Peyer's patch (tissue), 4 donors: ENCODE data around the gene AUTS2. TPM values are rescaled to one million over a fixed set of nuclear protein-coding genes. Genes with fewer than 3 reads are reported as not detected.

Experiments
- DNase-seq, 3 donors: peaks; one replicate each; pipeline ENCODE4 v3.0.0-alpha.2; 2017 to 2019
- H3K27ac ChIP-seq, 4 donors: fragments of 200-600 bp; sonication (generic); one replicate each; pipeline ENCODE4 v1.5.1; 2016 to 2019
- H3K27me3 ChIP-seq, 2 donors: fragments of 200-600 bp; sonication (generic); one replicate each; pipeline ENCODE4 v1.5.1; 2019
- H3K36me3 ChIP-seq, 3 donors: fragments of 200-600 bp; sonication (generic); one replicate each; pipeline ENCODE4 v1.5.1; 2016 to 2019
- H3K4me1 ChIP-seq, 4 donors: fragments of 200-600 bp; sonication (generic); one replicate each; pipeline ENCODE4 v1.5.1; 2016 to 2019
- H3K4me3 ChIP-seq, 4 donors: fragments of 200-600 bp; sonication (generic); 1 replicate in 3 of 4; 2 replicates in 1 of 4; pipeline ENCODE4 v1.5.1; 2016 to 2019; ENCODE audit warnings: mild to moderate bottlenecking in 1 of 4
- H3K9me3 ChIP-seq, 4 donors: fragments of 200-600 bp; sonication (generic); one replicate each; pipeline ENCODE4 v1.5.1; 2016 to 2019; ENCODE audit warnings: mild to moderate bottlenecking in 1 of 4
- CTCF ChIP-seq, 6 experiments: fragments of 450-650 bp in 4 of 6; fragments of 200-600 bp in 2 of 6; sonication (generic) in 1 of 6; IDR thresholded peaks; one replicate each; pipeline ENCODE4 v1.5.1; 2017 to 2019; ENCODE audit warnings: antibody characterized with exemption in 6 of 6, mild to moderate bottlenecking in 3 of 6, moderate library complexity in 1 of 6
- POLR2A ChIP-seq, 2 donors: fragments of 450-650 bp; IDR thresholded peaks; one replicate each; pipeline ENCODE4 v1.5.1; 2017; ENCODE audit warnings: antibody characterized with exemption in 2 of 2, mild to moderate bottlenecking in 2 of 2, moderate library complexity in 2 of 2
- total RNA-seq, 4 donors: library from RNA; depleted of rRNA; stranded (reverse); fragments of >200 nt; gene quantifications; one replicate each; pipeline ENCODE4 v1.1.0, GENCODE V29; 2016

Gene AUTS2
- total RNA-seq, 4 donors from 2014 or later, result 55.9 to 90.0 (median 72.6) TPM

GRCh38 chr7:70116244-70116643 lies 518.0 kb downstream of the AUTS2 start:
- DNase-seq, result no peak
- Histone ChIP-seq H3K9me3 (no peaks in the 10 kb centered on the region), H3K27ac (no peak overlapping the region), H3K27me3 (no peaks in the 10 kb centered on the region), H3K4me1 (no peaks in the 10 kb centered on the region), H3K36me3 (no peaks in the 10 kb centered on the region), H3K4me3 (no peak overlapping the region)
- no peak for TF ChIP-seq CTCF (IDR thresholded peaks at IDR 0.05)

GRCh38 chr7:70116867-70117266 lies 518.6 kb downstream of the AUTS2 start:
- DNase-seq, result no peak
- no peaks in the 10 kb centered on the region for H3K36me3 ChIP-seq
- H3K4me3 ChIP-seq, result no peak overlapping the region
- TF ChIP-seq CTCF (IDR thresholded peaks at IDR 0.05) (no peak), POLR2A (IDR thresholded peaks at IDR 0.05) (no peak)
- no peaks in the 10 kb centered on the region for H3K4me1 ChIP-seq
- H3K9me3 ChIP-seq, result no peaks in the 10 kb centered on the region
- H3K27me3 ChIP-seq, result no peaks in the 10 kb centered on the region
- no peak overlapping the region for H3K27ac ChIP-seq

- no peak for DNase-seq
- TF ChIP-seq POLR2A (IDR thresholded peaks at IDR 0.05) (no peak), CTCF (IDR thresholded peaks at IDR 0.05) (no peak)
- Histone ChIP-seq H3K36me3 (no peaks in the 10 kb centered on the region), H3K4me1 (no peaks in the 10 kb centered on the region), H3K4me3 (no peak overlapping the region), H3K9me3 (no peaks in the 10 kb centered on the region), H3K27me3 (no peaks in the 10 kb centered on the region), H3K27ac (no peak overlapping the region)
Observed at GRCh38 chr7:70120851-70121250, 522.6 kb downstream of the AUTS2 start.

GRCh38 chr7:70131817-70132216 lies 533.5 kb downstream of the AUTS2 start:
- no peak overlapping the region for H3K4me3 ChIP-seq
- no peaks in the 10 kb centered on the region for H3K36me3 ChIP-seq
- H3K9me3 ChIP-seq, result no peaks in the 10 kb centered on the region
- no peaks in the 10 kb centered on the region for H3K4me1 ChIP-seq
- no peak for TF ChIP-seq CTCF (IDR thresholded peaks at IDR 0.05)
- TF ChIP-seq POLR2A (IDR thresholded peaks at IDR 0.05), result no peak
- no peaks in the 10 kb centered on the region for H3K27me3 ChIP-seq
- H3K27ac ChIP-seq, result no peak overlapping the region
- DNase-seq, result no peak

- no peak for TF ChIP-seq POLR2A (IDR thresholded peaks at IDR 0.05)
- TF ChIP-seq CTCF (IDR thresholded peaks at IDR 0.05), result no peak
- Histone ChIP-seq H3K4me1 (no peaks in the 10 kb centered on the region), H3K27ac (no peak overlapping the region), H3K27me3 (no peaks in the 10 kb centered on the region), H3K9me3 (no peaks in the 10 kb centered on the region), H3K36me3 (no peaks in the 10 kb centered on the region), H3K4me3 (no peak overlapping the region)
- DNase-seq, result no peak
Observed at GRCh38 chr7:70132226-70132851, 534.1 kb downstream of the AUTS2 start.
